GM12865 (cell line): Measurements from ENCODE around the gene KIAA0930.

ENCODE experiments used
- DNase-seq: peaks from one replicate; pipeline ENCODE4 v3.0.0; 2010; ENCODE audit warnings: low read depth
- H3K4me3 ChIP-seq: 2 replicates; pipeline ENCODE4 v1.5.1; 2011; ENCODE audit warnings: mild to moderate bottlenecking, low read depth, low read length, control low read depth
- TF ChIP-seq, protein P1 (sequence below): IDR thresholded peaks from 2 replicates; pipeline ENCODE4 v1.5.1; 2011; ENCODE audit warnings: low read length, control low read depth, low read depth, inconsistent platforms; ENCODE audit not compliant: insufficient read depth; ENCODE audit errors: missing control alignments

KIAA0930 gene

DNA sequence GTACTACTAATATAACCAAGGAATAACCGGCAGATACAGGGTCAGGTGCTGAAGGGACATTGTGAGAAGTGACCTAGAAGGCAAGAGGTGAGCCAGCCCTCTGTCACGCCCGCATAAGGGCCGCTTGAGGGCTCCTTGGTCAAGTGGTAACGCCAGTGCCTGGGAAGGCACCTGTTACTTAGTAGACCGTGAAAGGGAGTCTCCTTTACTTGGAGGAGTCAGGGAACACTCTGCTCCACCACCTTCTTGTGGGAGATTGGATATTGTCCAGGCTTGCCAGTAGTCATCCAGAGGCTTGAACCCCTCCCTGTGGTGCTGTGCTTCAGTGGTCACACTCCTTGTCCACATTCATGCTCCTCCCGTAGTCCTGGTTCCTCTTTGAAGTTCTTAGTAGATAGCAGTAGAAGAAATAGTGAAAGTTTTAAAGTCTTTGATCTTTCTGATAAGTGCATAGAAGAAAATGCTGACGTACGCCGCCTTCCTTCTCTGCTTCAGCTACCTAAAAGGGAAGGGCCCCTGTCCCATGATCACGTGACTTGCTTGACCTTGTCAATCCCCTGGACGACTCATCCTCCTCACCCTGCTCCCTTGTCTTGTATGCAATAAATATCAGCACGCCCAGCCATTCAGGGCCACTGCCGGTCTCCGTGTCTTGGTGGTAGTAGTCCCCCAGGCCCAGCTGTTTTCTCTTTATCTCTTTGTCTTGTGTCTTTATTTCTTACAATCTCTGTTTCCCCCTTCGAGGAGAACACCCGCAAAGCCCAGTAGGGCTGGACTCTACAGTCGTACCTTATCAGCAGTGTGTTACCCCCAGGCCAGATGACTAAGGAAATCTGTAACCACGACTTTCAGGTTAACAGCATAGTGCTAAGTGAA lies 70.9 kb downstream of the KIAA0930 start:
- TF ChIP-seq, protein P1, sequence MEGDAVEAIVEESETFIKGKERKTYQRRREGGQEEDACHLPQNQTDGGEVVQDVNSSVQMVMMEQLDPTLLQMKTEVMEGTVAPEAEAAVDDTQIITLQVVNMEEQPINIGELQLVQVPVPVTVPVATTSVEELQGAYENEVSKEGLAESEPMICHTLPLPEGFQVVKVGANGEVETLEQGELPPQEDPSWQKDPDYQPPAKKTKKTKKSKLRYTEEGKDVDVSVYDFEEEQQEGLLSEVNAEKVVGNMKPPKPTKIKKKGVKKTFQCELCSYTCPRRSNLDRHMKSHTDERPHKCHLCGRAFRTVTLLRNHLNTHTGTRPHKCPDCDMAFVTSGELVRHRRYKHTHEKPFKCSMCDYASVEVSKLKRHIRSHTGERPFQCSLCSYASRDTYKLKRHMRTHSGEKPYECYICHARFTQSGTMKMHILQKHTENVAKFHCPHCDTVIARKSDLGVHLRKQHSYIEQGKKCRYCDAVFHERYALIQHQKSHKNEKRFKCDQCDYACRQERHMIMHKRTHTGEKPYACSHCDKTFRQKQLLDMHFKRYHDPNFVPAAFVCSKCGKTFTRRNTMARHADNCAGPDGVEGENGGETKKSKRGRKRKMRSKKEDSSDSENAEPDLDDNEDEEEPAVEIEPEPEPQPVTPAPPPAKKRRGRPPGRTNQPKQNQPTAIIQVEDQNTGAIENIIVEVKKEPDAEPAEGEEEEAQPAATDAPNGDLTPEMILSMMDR: no peak
- no peak for DNase-seq
- no peak overlapping the region for H3K4me3 ChIP-seq

DNA sequence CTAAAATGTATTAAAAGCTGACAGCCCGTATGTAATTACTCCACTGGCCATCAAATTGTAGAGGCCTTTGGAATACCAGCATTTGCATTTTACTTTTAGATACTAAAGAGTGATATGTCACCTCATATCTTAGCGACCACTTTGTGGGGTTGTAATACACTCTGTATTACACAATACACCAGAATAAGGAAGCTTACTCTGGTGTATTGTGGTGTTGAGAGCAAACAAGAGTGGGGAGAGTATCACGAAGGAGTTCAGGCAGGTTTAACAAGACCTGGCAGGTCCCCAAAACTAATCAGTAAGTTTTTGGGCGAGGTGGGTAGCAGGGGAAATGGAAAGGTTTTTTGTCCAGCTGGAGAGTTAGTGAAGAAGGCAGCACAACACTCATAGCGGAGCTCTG lies 73.8 kb downstream of the KIAA0930 start:
- no peak for DNase-seq
- TF ChIP-seq, protein P1: no peak
- H3K4me3 ChIP-seq: no peak overlapping the region

- peak overlapping the region; percentile 99 for H3K4me3 ChIP-seq
- DNase-seq: peak; percentile 31
- TF ChIP-seq, protein P1: no peak
Observed at GRCh38 chr22:45164270-45165088, 76.2 kb downstream of the KIAA0930 start.

DNA sequence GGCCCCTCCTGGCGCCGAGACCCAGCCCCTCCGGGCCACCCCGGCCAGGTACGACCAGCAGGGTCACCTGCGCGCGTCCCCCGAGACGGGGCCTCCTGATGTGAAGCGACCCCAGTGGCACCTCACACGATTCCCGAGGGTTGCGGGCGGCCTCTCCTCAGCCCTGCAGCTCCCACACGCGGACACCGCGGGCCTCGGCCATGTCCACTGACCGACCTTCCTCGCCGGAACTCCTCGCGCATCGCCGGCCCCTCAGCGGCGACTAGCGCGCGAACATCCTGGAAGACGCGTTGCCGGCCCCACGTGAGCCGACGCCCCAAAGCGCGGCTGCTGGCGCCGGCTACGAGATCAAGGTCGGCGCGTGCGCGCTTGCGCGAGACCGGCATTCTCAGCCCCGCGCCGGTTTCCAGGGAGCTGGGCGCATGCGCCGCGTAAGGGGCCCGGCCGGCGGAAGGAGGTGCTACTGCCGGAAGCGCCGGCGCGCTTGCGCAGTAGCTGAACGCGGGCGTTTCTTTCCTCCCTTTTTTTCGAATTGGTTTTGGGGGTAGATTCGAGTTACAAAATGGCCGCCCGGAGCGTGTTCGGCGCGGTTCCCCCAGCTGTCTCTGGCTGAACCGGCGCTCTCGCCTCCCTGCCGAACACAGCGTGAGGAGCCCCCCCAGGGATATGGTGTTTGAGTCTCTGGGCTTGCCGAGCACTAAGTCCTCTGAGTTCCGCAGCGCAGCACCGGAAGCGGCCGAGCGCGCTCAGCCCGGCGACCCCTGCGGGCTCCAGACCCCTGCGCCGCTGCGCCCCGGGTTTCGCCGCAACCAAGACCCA lies 77.0 kb downstream of the KIAA0930 start, which contains the start of gene NUP50:
Gene NUP50 (plus strand): TSS at position 475 of the 819 bp plus-strand sequence. CDS start 4,253 bp downstream, outside the sequence.
- peak; percentile 99 for DNase-seq
- H3K4me3 ChIP-seq: peak within 1 kb of the TSS; percentile 99
- TF ChIP-seq, protein P1: no peak

GRCh38 chr22:45163099-45163450 lies 77.6 kb downstream of the KIAA0930 start:
- TF ChIP-seq, protein P1: no peak
- peak; percentile 41 for DNase-seq

DNA sequence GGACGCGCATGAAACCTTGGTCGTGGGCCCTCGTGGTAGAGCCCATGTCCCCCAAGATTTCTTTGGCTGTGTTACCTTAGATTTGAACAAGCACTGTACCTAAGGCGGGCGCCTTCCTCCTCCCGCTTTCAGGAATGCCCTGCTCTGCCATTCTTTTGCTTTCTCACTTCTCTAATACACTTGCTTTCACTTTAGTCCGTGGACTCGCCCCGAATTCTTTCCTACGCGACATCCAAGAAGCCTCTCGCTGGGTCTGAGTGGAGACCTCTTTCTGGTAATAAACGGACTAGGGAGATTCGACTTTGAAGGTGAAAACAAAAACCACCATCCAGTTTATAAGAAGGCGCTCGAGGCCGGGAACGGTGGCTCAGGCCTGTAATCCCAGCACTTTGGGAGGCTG lies 78.2 kb downstream of the KIAA0930 start:
- H3K4me3 ChIP-seq: peak overlapping the region; percentile 73
- DNase-seq: peak; percentile 13
- TF ChIP-seq, protein P1: no peak

More at GRCh38 chr22:45163099-45163450, 77.6 kb downstream of the KIAA0930 start:
- peak overlapping the region; percentile 73 for H3K4me3 ChIP-seq
